Right ventricle myocardium superior (tissue), 1 donor: Measurements from ENCODE around the gene AMIGO2. TPM values are rescaled to one million over a fixed set of nuclear protein-coding genes. Genes with fewer than 3 reads are reported as not detected.

ENCODE experiments used
- total RNA-seq: library from RNA; stranded (reverse); fragmentation: NEBNext Ultra II Directional; extraction: Animal tissue kit (Norgen Biotek cat#: 25700); gene quantifications from one replicate; pipeline ENCODE4 v1.2.1, GENCODE V29; 2021
- donor health status: DM: no; HTN: yes; CAD: no; lungs with severe emphysema.

The AMIGO2 gene
- total RNA-seq, 1 donor from 2014 or later, result 2.0 TPM

Other genes starting within 250 kb of the AMIGO2 start
- 0.67 TPM for gene PCED1B, start 338 bp downstream of the AMIGO2 start, total RNA-seq